HEK293 (cell line): ENCODE results near the gene MCU.

ENCODE experiments used
- CTCF ChIA-PET: fragments of 350-600 bp; formaldehyde crosslinking; extraction: SDS; loops from one replicate; lab custom pipeline; 2021; ENCODE audit warnings: antibody characterized with exemption; lab: Yijun Ruan, JAX
- POLR2A ChIA-PET: fragments of 300-600 bp; formaldehyde crosslinking; extraction: SDS; loops from one replicate; lab custom pipeline; 2020; ENCODE audit warnings: antibody characterized with exemption, inconsistent platforms; lab: Yijun Ruan, JAX
- H3K27ac ChIP-seq: fragments of 200-500 bp; sonication (Bioruptor generic); 2 replicates; pipeline ENCODE4 v1.5.1; 2014; ENCODE audit warnings: low read depth, low read length, control low read depth, inconsistent platforms; ENCODE audit errors: extremely low read depth
- H3K36me3 ChIP-seq, 2 experiments: fragments of 200-500 bp in 1 of 2; sonication (Bioruptor generic) in 1 of 2; 1 replicate in 1 of 2; 2 replicates in 1 of 2; pipeline ENCODE4 v1.5.1; 2014 to 2017; ENCODE audit warnings: inconsistent platforms in 2 of 2, low read length in 2 of 2; ENCODE audit not compliant: control insufficient read depth in 2 of 2, insufficient read depth in 1 of 2
- H3K4me1 ChIP-seq: fragments of 200-500 bp; sonication (Bioruptor generic); 2 replicates; pipeline ENCODE4 v1.5.1; 2014; ENCODE audit warnings: mild to moderate bottlenecking, low read length, inconsistent platforms; ENCODE audit not compliant: control insufficient read depth, insufficient read depth
- H3K4me3 ChIP-seq: 2 replicates; pipeline ENCODE4 v1.5.1; 2011; ENCODE audit warnings: low read depth, mild to moderate bottlenecking, control low read depth, low read length, moderate library complexity
- H3K9me3 ChIP-seq: fragments of 200-500 bp; sonication (Bioruptor generic); 2 replicates; pipeline ENCODE4 v1.5.1; 2014; ENCODE audit warnings: low read depth, low read length, inconsistent platforms; ENCODE audit not compliant: control insufficient read depth, insufficient read depth
- GFI1B ChIP-seq: fragments of 450-650 bp; formaldehyde crosslinking; IDR thresholded peaks from 2 replicates; pipeline ENCODE4 v1.5.1; 2016; ENCODE audit warnings: missing biosample characterization, missing genetic modification characterization
- GLIS2 ChIP-seq: fragments of 450-650 bp; formaldehyde crosslinking; IDR thresholded peaks from 2 replicates; pipeline ENCODE4 v1.5.1; 2016; ENCODE audit warnings: missing biosample characterization, missing genetic modification characterization
- MZF1 ChIP-seq: fragments of 450-650 bp; formaldehyde crosslinking; IDR thresholded peaks from 2 replicates; pipeline ENCODE4 v1.5.1; 2017; ENCODE audit warnings: missing biosample characterization, missing genetic modification characterization, borderline replicate concordance
- OVOL3 ChIP-seq: fragments of 450-650 bp; formaldehyde crosslinking; IDR thresholded peaks from 2 replicates; pipeline ENCODE4 v1.5.1; 2016; ENCODE audit warnings: missing biosample characterization, missing genetic modification characterization
- PRDM1 ChIP-seq: fragments of 450-650 bp; formaldehyde crosslinking; IDR thresholded peaks from 2 replicates; pipeline ENCODE4; 2016; ENCODE audit warnings: missing biosample characterization, missing genetic modification characterization
- TRIM28 ChIP-seq: IDR thresholded peaks from 2 replicates; pipeline ENCODE4 v1.6.1; 2011; ENCODE audit warnings: low read length, control low read depth, borderline replicate concordance
- ZBTB48 ChIP-seq: fragments of 450-650 bp; formaldehyde crosslinking; IDR thresholded peaks from 2 replicates; pipeline ENCODE4 v1.5.1; 2016; ENCODE audit warnings: missing biosample characterization, missing genetic modification characterization
- ZBTB8A ChIP-seq: fragments of 450-650 bp; formaldehyde crosslinking; IDR thresholded peaks from 2 replicates; pipeline ENCODE4 v1.5.1; 2016; ENCODE audit warnings: missing biosample characterization, missing genetic modification characterization
- ZEB2 ChIP-seq: fragments of 450-650 bp; formaldehyde crosslinking; IDR thresholded peaks from 2 replicates; pipeline ENCODE4 v1.5.1; 2016; ENCODE audit warnings: missing biosample characterization, missing genetic modification characterization
- ZNF10 ChIP-seq: fragments of 450-650 bp; formaldehyde crosslinking; IDR thresholded peaks from 2 replicates; pipeline ENCODE4 v1.5.1; 2017; ENCODE audit warnings: missing biosample characterization, missing genetic modification characterization
- ZNF114 ChIP-seq: fragments of 450-650 bp; formaldehyde crosslinking; IDR thresholded peaks from 2 replicates; pipeline ENCODE4 v1.5.0; 2017; ENCODE audit warnings: missing biosample characterization, missing genetic modification characterization
- ZNF157 ChIP-seq: fragments of 450-650 bp; formaldehyde crosslinking; IDR thresholded peaks from 2 replicates; pipeline ENCODE4 v1.5.1; 2016; ENCODE audit warnings: missing biosample characterization, missing genetic modification characterization
- ZNF174 ChIP-seq: fragments of 450-650 bp; formaldehyde crosslinking; IDR thresholded peaks from 2 replicates; pipeline ENCODE4 v1.5.0; 2017; ENCODE audit warnings: missing biosample characterization, mild to moderate bottlenecking, missing genetic modification characterization
- ZNF184 ChIP-seq: fragments of 450-650 bp; IDR thresholded peaks from 2 replicates; pipeline ENCODE4 v1.5.1; 2018; ENCODE audit warnings: missing biosample characterization, mild to moderate bottlenecking, missing genetic modification characterization
- ZNF2 ChIP-seq: fragments of 450-650 bp; formaldehyde crosslinking; IDR thresholded peaks from 2 replicates; pipeline ENCODE4 v1.5.1; 2016; ENCODE audit warnings: missing biosample characterization, missing genetic modification characterization
- ZNF274 ChIP-seq, 2 experiments: fragments of 200-500 bp in 1 of 2; fragments of 450-650 bp in 1 of 2; sonication (Bioruptor generic) in 1 of 2; formaldehyde crosslinking in 1 of 2; IDR thresholded peaks; 2 replicates each; pipeline versions ENCODE4 v1.5.1 to v1.6.1; 2014 to 2016; ENCODE audit warnings: borderline replicate concordance in 1 of 2, inconsistent platforms in 1 of 2, low read length in 1 of 2, missing biosample characterization in 1 of 2, missing genetic modification characterization in 1 of 2
- ZNF514 ChIP-seq: fragments of 450-650 bp; formaldehyde crosslinking; IDR thresholded peaks from 2 replicates; pipeline ENCODE4 v1.5.1; 2016; ENCODE audit warnings: missing biosample characterization, missing genetic modification characterization
- ZNF555 ChIP-seq: fragments of 450-650 bp; formaldehyde crosslinking; conservative IDR thresholded peaks from 2 replicates; pipeline ENCODE4 v1.5.1; 2017; ENCODE audit warnings: missing biosample characterization, mild to moderate bottlenecking, missing genetic modification characterization, inconsistent platforms
- ZNF677 ChIP-seq: fragments of 450-650 bp; IDR thresholded peaks from 2 replicates; pipeline ENCODE4 v1.5.0; 2018; ENCODE audit warnings: missing biosample characterization, mild to moderate bottlenecking, missing genetic modification characterization, moderate library complexity
- ZNF747 ChIP-seq: fragments of 450-650 bp; formaldehyde crosslinking; IDR thresholded peaks from 2 replicates; pipeline ENCODE4 v1.5.1; 2016; ENCODE audit warnings: missing biosample characterization, missing genetic modification characterization
- ZNF768 ChIP-seq: fragments of 450-650 bp; formaldehyde crosslinking; IDR thresholded peaks from 2 replicates; pipeline ENCODE4 v1.5.1; 2018; ENCODE audit warnings: missing biosample characterization, mild to moderate bottlenecking, missing genetic modification characterization
- ZNF777 ChIP-seq: fragments of 450-650 bp; formaldehyde crosslinking; IDR thresholded peaks from 2 replicates; pipeline ENCODE4 v1.5.1; 2017; ENCODE audit warnings: missing biosample characterization, missing genetic modification characterization, borderline replicate concordance
- ZNF837 ChIP-seq: fragments of 450-650 bp; formaldehyde crosslinking; IDR thresholded peaks from 2 replicates; pipeline ENCODE4 v1.5.1; 2016; ENCODE audit warnings: missing biosample characterization, missing genetic modification characterization
- ZSCAN30 ChIP-seq: fragments of 450-650 bp; IDR thresholded peaks from 2 replicates; pipeline ENCODE4 v1.5.1; 2018; ENCODE audit warnings: missing biosample characterization, mild to moderate bottlenecking, missing genetic modification characterization, moderate library complexity
- TF ChIP-seq, protein P1 (sequence below): fragments of 450-650 bp; formaldehyde crosslinking; IDR thresholded peaks from 2 replicates; pipeline ENCODE4 v1.5.1; 2016; ENCODE audit warnings: missing biosample characterization, missing genetic modification characterization
- TF ChIP-seq, protein P2 (sequence below): sonication (generic); formaldehyde crosslinking; IDR thresholded peaks from 2 replicates; pipeline ENCODE4 v1.8.1; 2022; ENCODE audit warnings: mild to moderate bottlenecking, moderate library complexity, missing genetic modification reagents
- TF ChIP-seq, protein P3 (sequence below): IDR thresholded peaks from 2 replicates; pipeline ENCODE4 v1.6.1; 2011; ENCODE audit warnings: mild to moderate bottlenecking, low read depth, low read length, borderline replicate concordance
- TF ChIP-seq, protein P4 (sequence below): fragments of 450-650 bp; formaldehyde crosslinking; IDR thresholded peaks from 2 replicates; pipeline ENCODE4 v1.5.1; 2017; ENCODE audit warnings: missing biosample characterization, missing genetic modification characterization

The MCU gene

DNA sequence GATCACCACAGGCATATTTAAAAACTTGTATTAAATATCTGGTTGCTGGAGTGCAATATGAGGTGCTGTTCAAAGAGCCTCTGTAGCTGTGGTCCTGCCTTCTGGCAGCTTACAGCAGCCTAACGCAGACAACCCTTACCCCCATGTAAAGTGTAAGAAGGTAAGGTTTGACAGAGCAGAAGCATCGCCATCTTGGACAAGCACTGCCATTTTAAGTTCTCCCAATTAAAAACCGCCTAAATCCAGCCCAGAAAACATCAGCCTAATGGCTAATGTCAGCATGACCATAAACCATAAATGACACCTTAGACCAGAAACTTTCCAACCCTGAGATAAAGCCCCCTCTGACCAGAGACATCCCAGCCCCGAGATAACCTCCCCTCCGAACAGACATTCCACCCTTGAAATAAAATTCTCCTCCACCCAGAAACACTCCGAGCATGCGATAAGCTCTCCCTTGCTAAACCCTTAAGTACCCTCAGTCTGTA is 196.3 kb downstream of the MCU start (continued):
- TF ChIP-seq, protein P1, sequence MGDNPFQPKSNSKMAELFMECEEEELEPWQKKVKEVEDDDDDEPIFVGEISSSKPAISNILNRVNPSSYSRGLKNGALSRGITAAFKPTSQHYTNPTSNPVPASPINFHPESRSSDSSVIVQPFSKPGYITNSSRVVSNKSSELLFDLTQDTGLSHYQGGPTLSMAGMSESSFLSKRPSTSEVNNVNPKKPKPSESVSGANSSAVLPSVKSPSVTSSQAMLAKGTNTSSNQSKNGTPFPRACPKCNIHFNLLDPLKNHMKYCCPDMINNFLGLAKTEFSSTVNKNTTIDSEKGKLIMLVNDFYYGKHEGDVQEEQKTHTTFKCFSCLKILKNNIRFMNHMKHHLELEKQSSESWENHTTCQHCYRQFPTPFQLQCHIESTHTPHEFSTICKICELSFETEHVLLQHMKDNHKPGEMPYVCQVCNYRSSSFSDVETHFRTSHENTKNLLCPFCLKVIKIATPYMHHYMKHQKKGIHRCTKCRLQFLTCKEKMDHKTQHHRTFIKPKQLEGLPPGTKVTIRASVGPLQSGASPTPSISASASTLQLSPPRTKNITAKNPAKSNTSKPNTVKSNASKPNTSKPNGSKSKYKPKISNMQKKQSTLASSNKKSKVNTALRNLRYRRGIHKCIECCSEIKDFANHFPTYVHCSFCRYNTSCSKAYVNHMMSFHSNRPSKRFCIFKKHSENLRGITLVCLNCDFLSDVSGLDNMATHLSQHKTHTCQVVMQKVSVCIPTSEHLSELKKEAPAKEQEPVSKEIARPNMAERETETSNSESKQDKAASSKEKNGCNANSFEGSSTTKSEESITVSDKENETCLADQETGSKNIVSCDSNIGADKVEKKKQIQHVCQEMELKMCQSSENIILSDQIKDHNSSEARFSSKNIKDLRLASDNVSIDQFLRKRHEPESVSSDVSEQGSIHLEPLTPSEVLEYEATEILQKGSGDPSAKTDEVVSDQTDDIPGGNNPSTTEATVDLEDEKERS (tag by site-specific recombination), result no peak
- no peak for TF ChIP-seq OVOL3 (tag by site-specific recombination)

DNA sequence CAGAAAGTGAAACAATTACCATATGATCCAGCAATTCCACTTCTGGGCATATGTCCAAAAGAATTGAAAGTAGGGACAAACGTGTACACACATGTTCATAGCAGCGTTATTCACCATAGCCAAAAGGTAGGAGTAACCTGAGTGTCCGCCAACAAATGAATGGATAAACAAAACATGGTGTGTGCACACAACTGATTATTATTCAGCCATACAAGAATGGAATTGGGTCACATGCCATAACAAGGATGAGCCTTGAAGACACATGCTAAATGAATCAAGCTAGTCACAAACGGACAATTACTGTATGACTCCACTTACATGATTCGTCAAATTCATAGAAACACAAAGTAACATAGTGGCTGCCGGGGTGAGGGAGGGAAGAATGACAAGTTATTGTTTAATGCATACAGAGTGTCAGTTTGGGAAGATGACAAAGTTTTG is 197.5 kb downstream of the MCU start:
- CTCF ChIA-PET, result interaction anchor here (0.6 kb wide), 1 partner anchor 433 kb away, joined by 3 read pairs; no protein-coding TSS in a partner anchor
- TF ChIP-seq ZNF768 (tag by site-specific recombination) (no peak), ZNF2 (no peak), ZBTB8A (tag by site-specific recombination) (no peak), ZNF677 (no peak), MZF1 (tag by site-specific recombination) (no peak), PRDM1 (tag by site-specific recombination) (0 out of 2 replicates have a peak, but pooled peaks have one; percentile 7), GLIS2 (tag by site-specific recombination) (no peak), ZEB2 (tag by site-specific recombination) (peak; percentile 29; the same call in 1 of the 2 replicates), ZNF114 (tag by site-specific recombination) (no peak), ZNF157 (tag by site-specific recombination) (no peak), ZNF10 (tag by site-specific recombination) (0 out of 2 replicates have a peak, but pooled peaks have one; percentile 40), GFI1B (tag by site-specific recombination) (no peak), ZNF747 (tag by site-specific recombination) (no peak), TRIM28 (no peak), ZSCAN30 (no peak), ZNF777 (no peak), ZNF174 (no peak), ZNF274 (IDR thresholded peaks at IDR 0.05; ENCODE audit: low read length) (no peak), ZNF274 (tag by site-specific recombination; IDR thresholded peaks at IDR 0.05; ENCODE audit: borderline replicate concordance) (no peak), ZNF837 (no peak), ZNF514 (tag by site-specific recombination) (no peak), ZNF184 (tag by site-specific recombination) (0 out of 2 replicates have a peak, but pooled peaks have one; percentile 32), ZNF555 (tag by site-specific recombination) (no peak), ZBTB48 (tag by site-specific recombination) (no peak)
- TF ChIP-seq, protein P2, sequence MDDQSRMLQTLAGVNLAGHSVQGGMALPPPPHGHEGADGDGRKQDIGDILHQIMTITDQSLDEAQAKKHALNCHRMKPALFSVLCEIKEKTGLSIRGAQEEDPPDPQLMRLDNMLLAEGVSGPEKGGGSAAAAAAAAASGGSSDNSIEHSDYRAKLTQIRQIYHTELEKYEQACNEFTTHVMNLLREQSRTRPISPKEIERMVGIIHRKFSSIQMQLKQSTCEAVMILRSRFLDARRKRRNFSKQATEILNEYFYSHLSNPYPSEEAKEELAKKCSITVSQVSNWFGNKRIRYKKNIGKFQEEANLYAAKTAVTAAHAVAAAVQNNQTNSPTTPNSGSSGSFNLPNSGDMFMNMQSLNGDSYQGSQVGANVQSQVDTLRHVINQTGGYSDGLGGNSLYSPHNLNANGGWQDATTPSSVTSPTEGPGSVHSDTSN (CRISPR knock-in tag), result no peak
- TF ChIP-seq, protein P3, sequence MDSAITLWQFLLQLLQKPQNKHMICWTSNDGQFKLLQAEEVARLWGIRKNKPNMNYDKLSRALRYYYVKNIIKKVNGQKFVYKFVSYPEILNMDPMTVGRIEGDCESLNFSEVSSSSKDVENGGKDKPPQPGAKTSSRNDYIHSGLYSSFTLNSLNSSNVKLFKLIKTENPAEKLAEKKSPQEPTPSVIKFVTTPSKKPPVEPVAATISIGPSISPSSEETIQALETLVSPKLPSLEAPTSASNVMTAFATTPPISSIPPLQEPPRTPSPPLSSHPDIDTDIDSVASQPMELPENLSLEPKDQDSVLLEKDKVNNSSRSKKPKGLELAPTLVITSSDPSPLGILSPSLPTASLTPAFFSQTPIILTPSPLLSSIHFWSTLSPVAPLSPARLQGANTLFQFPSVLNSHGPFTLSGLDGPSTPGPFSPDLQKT, result no peak
- TF ChIP-seq, protein P4, sequence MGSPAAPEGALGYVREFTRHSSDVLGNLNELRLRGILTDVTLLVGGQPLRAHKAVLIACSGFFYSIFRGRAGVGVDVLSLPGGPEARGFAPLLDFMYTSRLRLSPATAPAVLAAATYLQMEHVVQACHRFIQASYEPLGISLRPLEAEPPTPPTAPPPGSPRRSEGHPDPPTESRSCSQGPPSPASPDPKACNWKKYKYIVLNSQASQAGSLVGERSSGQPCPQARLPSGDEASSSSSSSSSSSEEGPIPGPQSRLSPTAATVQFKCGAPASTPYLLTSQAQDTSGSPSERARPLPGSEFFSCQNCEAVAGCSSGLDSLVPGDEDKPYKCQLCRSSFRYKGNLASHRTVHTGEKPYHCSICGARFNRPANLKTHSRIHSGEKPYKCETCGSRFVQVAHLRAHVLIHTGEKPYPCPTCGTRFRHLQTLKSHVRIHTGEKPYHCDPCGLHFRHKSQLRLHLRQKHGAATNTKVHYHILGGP (tag by site-specific recombination), result 0 out of 2 replicates have a peak, but pooled peaks have one; percentile 9

More for the DNA sequence above, 197.5 kb downstream of the MCU start:
- no peaks in the 10 kb centered on the region; the same call in 1 of the 2 replicates for H3K4me1 ChIP-seq
- peaks cover 0 to 15% of the 10 kb centered on the region in 2 experiments; a peak in 1 of 3 replicates for H3K36me3 ChIP-seq
- H3K9me3 ChIP-seq, result no peaks in the 10 kb centered on the region
- H3K4me3 ChIP-seq, result no peak overlapping the region
- POLR2A ChIA-PET, result no interaction called here
- no peak overlapping the region for H3K27ac ChIP-seq
